ENCODE data around the gene ANKRD24.
"Not testable (repeated sequence)": the region's sequence is repeated elsewhere in the genome, so short reads cannot be mapped to it uniquely, and the experiment has no call there.

Gene ANKRD24

DNA sequence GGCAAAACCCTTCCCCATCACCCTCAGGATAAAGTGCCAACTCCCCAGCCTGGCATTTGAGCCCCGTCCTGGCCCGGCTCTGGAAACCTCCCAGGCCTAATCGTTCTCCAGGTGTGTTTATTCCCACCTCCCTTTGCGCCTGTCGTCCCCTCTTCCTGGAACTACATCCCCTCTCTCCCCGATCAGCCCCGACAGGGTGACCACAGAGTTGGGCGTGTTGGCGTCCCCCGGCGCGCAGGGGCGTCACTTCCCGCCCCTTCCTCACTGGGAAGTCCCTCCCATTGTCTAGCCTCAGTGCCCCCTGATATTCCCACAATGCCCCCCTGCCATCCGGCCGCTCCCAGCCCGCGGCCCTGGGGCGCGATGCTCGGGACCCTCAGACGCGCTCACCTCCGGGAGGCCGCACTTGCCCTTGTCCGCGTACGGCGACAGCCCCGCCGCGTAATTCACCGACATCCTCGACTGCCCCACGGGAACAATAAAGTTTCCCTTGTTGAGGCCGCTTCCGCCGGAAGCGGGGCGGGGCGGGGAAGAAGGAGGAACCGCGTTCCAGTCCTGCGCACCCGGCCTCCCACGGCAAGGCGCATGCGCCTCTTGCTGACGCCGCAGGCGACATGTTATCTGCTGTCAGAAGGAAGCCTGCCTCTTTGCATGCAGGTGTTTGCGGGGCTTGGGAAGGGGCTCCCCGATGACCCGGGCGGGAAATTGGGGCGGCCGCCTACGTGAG is at the start of gene ANKRD24, which contains the start of gene SIRT6:
TSS of gene ANKRD24 (plus strand) at position 606 of the 727 bp plus-strand sequence. CDS start 3,737 bp downstream, outside the sequence.
TSS of gene SIRT6 (minus strand) at position 480 of the 727 bp plus-strand sequence. CDS start at position 456, 24 bp downstream.
- peak; percentile 98 for DNase-seq

DNA sequence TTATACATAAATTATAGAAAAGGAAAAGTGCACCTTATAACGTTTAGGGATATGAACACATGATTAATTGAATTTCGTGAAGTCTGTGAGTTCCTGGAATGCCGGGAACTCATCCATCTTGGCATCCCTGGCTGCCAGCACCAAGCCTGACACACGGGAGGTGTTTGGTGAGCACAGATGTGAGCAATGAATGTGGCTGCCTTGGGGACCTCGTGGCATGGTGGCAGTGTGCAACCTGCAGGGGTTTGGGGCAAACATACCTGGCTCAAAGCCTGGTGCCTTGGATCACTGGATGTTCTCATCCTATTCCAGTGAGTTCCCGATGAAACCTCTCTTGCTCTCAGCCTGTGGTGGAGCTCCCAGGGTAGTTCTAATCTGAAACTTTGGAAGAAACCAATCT is 48.1 kb upstream of the ANKRD24 start:
- DNase-seq: no peak

DNA sequence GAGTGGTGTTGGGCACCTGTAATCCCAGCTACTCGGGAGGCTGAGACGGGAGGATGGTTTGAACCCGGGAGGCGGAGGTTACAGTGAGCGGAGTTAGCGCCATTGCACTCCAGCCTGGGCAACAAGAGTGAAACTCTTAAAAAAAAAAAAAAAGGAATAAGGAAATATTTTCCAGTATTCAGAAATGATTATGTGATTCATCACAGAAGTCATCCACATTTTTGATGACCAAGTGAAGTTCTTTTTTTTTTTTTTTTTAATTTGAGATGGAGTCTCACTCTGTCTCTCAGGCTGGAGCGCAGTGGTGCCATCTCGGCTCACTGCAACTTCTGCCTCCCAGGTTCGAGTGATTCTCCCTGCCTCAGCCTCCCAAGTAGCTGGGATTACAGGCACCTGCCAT is 47.1 kb upstream of the ANKRD24 start:
- not testable (repeated sequence) for DNase-seq

DNA sequence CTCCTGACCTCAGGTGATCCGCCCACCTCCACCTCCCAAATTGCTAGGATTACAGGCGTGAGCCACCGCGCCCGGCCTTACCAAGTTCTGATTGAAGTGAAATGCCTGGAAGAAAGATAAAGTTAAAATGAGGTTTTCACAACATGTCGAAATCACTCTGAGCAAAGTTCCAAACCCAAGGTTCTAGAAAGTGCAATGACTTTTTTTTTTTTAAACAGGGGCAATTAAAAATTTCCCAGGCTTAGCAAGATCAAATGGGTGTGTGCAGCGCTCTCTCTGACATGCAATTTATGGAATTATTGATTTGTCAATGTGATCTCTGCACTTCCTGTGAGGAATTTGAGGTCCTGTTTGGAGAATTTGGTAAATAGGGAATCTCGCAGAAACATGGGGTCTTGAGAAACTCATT is 45.8 kb upstream of the ANKRD24 start:
- DNase-seq: no peak

DNA sequence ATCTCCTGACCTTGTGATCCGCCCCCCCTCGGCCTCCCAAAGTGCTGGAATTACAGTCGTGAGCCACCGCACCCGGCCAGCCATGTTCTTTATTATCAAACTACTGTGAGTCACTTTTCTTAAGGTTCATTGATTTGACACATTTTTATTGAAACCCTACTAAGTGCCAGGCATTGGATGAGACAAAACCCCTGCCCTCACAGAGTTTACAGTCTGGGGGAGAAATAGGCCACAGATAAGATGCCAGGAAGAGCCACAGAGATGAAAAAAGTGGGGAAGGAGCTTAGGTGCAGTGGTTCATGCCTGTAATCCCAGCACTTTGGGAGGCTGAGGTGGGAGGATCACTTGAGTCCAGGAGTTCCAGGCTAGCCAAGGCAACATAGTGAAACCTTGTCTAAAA is 44.0 kb upstream of the ANKRD24 start:
- no peak for DNase-seq

DNA sequence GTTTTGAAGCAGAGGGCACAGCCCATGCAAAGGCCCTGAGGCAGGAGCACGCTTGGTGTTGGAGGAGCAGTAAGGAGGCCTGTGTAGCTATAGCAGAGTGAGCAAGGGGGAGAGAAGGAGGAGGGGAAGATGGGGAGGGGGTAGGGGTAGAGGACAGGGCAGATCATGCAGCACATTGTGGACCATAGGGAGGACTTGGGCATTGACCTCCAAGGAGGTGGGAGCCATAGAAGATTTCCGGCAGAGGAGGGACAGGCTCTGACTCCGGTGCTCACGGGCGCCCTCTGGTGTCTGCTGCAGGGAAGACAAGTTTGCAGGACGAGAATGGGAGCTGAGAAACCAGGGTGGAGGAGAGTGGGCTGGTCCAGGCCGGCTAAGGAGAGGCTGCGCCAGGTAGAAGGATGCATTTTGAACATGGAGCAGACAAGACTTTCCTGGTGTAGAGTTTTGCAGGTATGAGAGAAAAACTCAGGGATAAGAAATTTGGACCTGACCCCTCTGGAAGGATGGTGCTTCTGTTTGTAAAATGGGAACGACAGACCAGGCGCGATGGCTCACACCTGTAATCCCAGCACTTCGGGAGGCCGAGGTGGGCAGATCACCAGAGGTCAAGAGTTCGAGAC is 42.8 kb upstream of the ANKRD24 start:
- DNase-seq: peak; percentile 80

DNA sequence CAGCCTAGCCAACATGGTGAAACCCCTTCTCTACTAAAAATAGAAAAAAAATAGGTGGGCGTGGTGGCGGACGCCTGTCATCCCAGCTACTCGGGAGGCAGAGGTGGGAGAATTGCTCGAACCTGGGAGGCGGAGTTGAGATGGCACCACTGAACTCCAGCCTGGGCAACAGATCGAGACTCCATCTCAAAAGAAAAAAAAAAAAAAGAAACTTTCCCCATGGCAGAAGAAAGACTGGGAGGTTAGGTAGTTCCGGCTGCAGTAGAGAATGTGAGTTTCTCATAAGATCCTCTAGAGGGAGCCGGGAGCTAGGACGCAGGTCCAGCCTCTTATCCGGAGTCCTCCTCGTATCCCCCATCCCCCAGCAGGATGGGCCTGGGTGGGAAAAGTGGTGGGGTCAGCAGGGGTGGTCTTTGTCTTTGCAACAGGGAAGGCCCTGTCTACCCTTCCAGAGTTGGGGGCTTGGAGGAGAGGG is 42.2 kb upstream of the ANKRD24 start:
- DNase-seq: peak; percentile 66

DNA sequence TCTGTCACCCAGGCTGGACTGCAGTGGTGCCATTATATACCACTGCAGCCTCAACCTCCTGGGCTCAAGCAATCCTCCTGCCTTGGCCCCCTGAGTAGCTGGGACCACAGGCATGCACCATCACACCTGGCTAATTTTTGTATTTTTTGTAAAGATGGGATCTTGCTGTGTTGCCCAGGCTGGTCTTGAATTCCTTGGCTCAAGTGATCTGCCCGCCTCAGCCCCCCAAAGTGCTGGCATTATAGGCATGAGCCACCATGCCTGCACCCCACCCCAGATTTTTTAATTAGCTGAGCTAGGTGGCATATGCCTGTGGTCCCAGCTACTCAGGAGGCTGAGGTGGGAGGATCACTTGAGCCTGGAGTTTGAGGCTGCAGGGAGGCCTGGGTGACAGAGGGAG is 39.6 kb upstream of the ANKRD24 start:
- not testable (repeated sequence) for DNase-seq

DNA sequence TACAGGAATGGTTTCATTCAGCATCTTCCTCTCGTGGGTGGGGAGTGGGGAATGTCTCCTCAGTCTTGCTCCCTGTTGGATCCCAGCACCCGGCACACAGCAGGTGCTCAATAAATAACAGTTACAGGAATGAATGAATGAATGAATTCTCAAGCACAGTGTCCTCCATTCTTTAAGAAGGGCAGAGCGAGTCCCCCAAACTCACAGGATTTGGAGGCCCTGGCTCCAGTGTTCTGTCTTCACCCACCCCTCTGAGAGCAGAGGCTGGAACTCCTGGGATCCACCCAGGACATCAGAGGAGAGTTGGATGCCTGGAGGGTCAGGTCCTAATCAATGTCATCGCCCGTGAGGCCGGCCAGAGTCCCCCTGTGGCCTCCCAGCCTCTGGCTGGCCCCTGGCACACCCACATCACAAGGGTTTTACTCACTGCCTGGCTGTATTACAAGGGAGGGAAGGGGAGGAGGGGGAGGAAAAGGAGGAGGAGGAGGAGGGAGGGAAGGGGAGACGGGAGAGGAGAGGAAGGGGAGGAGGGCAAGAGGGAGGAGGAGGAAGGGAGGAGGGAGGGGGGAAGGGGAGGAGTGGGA is 37.7 kb upstream of the ANKRD24 start:
- DNase-seq: no peak

DNA sequence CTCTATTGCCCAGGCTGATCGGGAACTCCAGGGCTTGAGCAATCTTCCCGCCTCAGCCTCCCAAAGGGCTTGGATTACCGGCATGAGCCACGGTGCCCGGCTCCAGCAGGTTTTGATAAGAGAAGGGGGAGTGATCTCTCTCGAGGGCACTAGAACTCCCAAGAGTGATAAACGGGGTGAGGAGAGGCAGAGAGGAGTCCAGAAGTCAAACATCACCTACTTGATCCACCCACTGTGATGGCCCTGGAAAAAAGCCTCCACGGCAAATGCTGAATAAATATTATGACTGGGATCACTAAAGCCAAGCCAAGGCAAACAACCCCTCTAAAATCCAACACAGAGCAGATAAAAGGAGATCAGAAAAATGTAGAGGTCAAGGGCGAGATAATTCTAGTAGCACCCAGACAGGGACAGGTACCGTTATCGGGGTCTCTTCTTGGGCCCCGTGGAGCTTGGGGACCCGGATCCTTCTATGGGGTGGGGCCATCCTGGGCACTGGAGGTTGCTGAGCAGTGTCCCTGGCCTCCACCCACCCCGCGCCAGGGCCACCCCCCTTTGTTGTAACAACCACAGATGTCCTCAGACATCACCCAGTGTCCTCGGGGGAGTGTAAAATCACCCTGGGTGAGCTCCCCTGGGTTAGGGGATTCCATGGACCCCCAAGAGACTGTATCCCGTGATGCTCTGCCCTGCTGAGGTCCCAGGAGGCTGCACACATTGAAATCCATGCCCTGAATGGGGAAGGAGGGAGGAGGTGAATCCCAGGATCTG is 32.8 kb upstream of the ANKRD24 start:
- no peak for DNase-seq

DNA sequence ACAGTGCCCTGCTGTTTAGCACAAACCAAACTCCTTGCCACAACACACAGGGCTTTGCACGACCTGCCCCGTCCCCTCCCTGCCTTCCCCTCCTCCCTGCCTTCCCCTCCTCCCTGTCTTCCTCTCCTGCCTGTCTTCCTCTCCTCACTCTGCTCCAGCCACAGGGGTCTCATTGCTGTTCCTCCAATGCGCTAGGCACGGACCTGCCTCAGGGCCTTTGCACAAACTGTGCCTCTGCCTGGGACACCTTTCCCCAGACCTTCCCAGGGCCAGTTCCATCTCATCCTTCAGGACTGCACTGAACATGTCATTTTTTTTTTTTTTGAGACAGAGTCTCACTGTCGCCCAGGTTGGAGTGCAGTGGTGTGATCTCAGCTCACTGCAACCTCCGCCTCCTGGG is 30.9 kb upstream of the ANKRD24 start:
- DNase-seq: no peak

DNA sequence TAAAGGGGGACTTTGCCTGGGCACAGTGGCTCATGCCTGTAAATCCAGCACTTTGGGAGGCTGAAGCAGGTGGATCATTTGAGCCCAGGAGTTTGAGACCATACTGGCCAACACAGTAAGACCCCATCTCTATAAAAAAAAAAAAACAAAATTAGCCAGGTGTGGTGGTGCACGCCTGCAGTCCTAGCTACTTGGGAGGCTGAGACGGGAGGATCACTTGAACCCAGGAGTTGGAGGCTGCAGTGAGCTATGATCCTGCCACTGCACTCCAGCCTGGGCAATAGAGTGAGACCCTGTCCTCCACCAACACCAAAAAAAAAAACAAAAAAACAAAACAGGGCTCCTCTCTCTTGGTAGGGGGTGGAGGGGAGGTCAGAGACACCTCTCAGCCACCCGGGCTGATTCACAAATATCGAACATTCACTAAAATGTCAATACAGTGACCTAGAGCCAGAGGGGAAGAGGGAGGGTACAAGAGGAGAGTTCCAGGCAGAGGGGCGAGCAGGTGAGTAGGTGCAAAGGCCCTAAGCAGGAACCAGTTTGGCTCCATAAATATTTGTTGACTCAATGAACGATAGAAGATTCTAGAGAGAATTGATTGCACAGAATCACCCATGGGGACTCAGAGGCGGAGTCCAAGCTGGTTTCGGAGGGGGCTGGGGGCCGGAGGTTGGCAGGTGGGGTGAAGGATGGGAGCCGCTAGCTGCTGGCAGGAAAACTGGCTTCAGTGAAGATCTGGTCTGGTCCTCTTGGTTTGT is 30.1 kb upstream of the ANKRD24 start:
- no peak for DNase-seq

DNA sequence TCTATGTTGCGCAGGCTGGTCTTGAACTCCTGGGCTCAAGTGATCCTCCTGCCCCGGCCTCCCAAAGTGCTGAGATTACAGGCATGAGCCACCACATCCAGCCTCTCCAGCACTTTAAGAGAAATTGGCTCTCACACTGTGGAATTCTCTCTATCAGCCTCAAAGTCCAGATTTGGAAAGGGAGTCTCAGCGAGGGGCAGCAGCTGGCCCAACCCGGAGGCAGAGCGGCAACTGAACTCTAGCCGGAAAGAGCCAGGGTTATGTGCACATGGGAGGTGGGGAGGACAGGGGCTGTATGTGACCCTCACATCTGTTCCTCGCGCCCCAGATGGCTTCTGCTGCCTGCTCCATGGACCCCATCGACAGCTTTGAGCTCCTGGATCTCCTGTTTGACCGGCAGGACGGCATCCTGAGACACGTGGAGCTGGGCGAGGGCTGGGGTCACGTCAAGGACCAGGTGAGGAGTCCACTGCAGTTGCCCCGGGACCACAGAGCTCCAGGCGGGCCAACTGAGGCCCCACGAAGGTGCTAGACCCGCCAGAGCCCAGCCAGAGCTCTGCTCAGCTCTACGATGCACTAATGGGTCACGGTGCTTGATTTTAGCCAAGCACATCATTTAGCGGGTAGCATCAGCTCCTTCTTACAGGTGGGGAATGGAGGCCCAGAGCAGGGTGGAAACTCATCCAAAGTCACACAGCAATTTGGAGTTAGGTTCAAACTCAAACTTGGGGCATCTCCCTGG is 27.7 kb upstream of the ANKRD24 start:
- DNase-seq: no peak

DNA sequence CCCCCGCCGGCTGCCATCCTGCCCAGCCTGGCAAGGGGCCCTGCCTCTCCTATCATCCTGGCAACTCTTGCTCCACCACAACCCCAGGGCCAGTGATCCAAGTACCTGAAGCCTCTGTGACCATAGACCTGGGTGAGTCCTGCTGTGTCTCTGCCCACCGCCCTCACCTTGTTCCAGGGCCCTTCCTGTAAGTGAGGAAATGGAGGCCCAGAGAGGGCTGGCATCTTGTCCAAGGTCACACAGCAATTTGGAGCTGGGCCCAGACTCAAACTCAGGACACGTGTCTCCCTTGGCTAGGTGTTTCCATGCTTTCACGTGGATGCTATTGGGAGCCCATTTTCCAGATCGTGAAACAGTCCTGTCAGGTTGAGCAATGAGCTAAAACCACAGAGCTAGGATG is 25.3 kb upstream of the ANKRD24 start:
- DNase-seq: no peak

DNA sequence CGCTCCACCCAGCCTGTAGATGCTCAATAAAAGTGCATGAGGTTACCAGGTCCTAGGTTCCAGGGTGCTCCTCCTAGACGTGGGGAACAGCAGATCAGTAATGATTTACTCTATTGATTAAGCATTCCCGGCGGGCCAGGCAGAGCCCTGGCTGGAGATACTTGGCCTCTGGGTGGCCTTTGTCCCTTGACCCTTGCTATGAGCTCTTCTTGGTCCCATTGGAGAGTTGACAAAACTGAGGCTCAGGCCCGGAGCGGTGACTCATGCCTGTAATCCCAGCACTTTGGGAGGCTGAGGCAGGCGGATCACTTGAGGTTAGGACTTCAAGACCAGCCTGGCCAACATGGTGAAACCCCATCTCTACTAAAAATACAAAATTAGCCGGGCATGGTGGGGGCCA is 24.5 kb upstream of the ANKRD24 start:
- DNase-seq: not testable (repeated sequence)

DNA sequence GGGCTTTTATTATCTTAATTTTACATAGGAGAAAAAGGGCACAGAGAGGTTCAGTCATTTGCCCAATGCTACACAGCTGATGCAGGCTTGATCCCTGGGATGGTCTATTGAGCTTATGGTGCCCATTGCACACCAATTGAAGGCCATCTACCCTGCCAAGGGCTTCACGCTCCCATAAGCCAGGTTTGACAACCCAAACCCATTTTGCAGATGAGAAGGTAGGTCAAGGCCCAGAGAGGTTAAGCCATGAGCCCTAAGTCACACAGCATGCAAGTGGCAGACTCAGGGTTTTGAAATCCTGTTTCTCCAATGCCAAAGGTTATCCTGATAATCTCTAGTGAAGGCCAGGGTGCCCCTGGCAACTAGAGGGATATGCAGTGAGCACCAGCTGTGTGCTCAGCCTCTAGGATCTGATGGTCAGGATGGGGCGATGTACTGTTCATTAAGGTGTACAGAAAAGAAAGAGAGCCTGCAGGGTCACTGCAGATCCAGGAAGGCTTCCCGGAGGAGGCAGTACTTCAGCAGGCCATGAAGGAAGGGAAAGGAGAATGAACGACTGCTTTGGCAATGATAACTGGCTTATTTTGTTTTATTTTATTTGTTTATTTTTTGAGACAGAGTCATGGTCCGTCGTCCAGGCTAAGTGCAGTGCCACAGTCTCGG is 20.9 kb upstream of the ANKRD24 start:
- no peak for DNase-seq

DNA sequence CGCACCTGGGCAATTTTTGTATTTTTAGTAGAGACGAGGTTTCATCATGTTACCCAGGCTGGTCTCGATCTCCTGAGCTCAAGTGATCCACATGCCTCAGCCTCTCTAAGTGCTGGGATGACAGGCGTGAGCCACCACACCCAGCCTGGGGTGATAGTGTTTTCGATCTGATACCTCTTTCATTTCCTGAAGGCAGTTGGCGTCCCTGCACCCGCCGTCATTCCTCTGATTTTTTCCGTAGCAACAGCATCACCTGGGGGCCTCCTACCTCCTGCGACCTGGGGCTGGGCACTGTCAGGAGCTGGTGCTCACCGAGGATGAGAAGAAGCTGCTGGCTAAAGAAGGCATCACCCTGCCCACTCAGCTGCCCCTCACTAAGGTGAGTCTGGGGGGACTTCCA is 18.2 kb upstream of the ANKRD24 start:
- no peak for DNase-seq

DNA sequence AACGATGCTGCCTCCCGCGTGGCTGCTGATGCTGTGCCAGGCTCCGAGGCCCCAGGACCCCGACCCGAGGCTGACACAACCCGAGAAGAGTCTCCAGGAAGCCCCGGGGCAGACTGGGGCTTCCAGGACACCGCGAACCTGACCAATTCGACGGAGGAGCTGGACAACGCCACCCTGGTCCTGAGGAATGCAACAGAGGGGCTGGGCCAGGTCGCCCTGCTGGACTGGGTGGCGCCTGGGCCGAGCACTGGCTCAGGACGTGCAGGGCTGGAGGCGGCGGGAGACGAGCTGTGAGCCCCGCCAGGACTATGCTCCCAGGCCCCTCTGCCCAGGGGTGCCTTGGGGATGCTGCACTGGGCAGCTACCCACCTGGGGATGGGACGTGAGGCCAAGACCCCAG is 10.8 kb upstream of the ANKRD24 start:
- no peak for DNase-seq

DNA sequence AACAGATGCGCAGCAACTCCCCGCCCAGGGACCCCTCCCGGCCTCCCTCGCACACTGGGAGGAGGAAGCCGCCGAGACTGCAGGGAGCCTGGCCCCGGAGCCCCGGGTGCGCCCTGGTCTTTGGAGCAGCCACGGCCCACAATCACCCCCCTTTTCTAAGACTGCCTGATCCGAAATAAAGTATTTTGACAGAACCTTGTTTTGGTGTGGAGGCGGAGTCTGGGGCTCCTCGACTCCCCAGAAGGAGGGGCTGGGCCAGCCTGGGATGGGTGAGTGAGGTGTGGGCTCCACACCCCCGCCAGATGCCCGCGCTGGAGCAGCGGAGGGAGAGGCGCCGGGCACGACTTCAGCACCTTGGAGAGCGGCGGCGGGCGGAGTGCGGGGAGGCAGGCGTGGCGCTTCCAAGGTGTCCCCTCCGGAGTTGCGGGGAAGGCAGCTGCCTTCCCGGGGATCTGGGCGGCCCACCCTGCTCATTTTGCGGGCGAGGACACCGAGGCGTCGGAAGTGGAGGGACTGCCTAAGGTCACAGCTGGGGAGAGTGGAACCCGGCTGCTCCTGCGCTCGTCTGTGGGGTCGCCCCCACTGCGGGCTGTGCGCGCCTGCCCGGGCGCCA is 9.5 kb upstream of the ANKRD24 start:
- DNase-seq: peak; percentile 71

DNA sequence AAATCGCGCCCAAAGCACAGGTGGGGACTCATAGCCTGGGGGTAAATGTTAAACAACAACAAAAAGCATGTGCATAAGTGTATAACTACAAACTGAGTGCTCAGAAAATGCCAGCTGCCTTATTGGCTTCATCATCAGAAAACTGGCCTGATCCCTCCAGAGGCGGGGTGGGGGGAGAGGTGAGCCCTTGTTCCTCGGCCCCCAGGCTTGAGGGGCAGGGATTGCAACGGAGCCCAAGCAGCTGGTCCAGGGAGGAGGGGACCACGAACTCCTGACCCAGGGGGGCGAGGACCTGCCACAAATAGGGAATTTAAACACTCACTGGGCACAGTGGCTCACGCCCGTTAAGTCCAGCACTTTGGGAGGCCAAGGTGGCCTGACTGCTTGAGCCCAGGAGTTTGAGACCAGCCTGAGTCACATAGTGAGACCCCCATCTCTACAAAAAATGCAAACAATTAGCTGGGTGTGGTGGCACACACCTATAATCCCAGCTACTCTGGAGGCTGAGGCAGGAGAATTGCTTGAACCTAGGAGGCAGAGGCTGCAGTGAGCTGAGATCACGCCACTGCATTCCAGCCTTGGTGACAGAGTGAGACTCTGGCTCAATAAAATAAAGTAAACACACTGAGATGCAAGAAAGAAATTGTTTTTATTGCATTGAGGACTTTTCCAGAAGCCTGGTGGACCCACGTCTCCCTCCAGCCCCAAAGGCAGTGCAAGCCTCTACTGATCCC is 8.8 kb upstream of the ANKRD24 start:
- no peak for DNase-seq

Data from RPMI8226 (cell line).